PC-9 (cell line): ENCODE measurements around the gene PIGN. TPM values are rescaled to one million over a fixed set of nuclear protein-coding genes. Genes with fewer than 3 reads are reported as not detected.

Experiments
- BruUV-seq: library from RNA; stranded (reverse); fragments of 400-500 nt; replicated peaks from 2 replicates; lab custom pipeline; 2021; lab: Mats Ljungman, UMichigan
- CTCF ChIA-PET: fragments of 300-600 bp; sonication (Branson Sonifier 250); formaldehyde crosslinking; loops from one replicate; lab custom pipeline; 2022; ENCODE audit warnings: antibody characterized with exemption; lab: Charles Lee
- POLR2A ChIA-PET: fragments of 300-600 bp; sonication (Branson Sonifier 250); formaldehyde crosslinking; loops from one replicate; lab custom pipeline; 2022; ENCODE audit warnings: antibody characterized with exemption; ENCODE audit not compliant: unreplicated experiment; lab: Charles Lee
- DNase-seq, 2 experiments: peaks; one replicate each; pipeline versions ENCODE4 v3.0.0 to v3.0.0-alpha.2; 2015 to 2022; ENCODE audit warnings: mixed read lengths in 1 of 2
- H2AFZ ChIP-seq: fragments of 200-600 bp; sonication (generic); 2 replicates; pipeline ENCODE4 v1.8.1; 2017; ENCODE audit warnings: antibody characterized with exemption
- H3F3A ChIP-seq: fragments of 200-600 bp; sonication (generic); 2 replicates; pipeline ENCODE4 v1.8.1; 2017; ENCODE audit warnings: antibody characterized with exemption, mild to moderate bottlenecking, low read depth; ENCODE audit not compliant: insufficient read depth
- H3K27ac ChIP-seq: fragments of 200-600 bp; sonication (generic); 2 replicates; pipeline ENCODE4 v1.6.1; 2016; ENCODE audit warnings: mixed run types
- H3K27me3 ChIP-seq: fragments of 200-600 bp; sonication (generic); 2 replicates; pipeline ENCODE4 v1.6.1; 2016; ENCODE audit warnings: low read depth, mixed run types; ENCODE audit not compliant: insufficient read depth
- H3K36me3 ChIP-seq: fragments of 200-600 bp; sonication (generic); 2 replicates; pipeline ENCODE4 v1.6.1; 2016; ENCODE audit warnings: low read depth, mixed run types
- H3K4me1 ChIP-seq: fragments of 200-600 bp; sonication (generic); replicated peaks from 2 replicates; pipeline ENCODE4 v1.6.1; 2016; ENCODE audit warnings: mixed run types; ENCODE audit not compliant: insufficient read depth
- H3K4me2 ChIP-seq: fragments of 200-600 bp; sonication (generic); 2 replicates; pipeline ENCODE4 v1.6.1; 2017; ENCODE audit warnings: mixed run types
- H3K4me3 ChIP-seq: fragments of 200-600 bp; sonication (generic); 2 replicates; pipeline ENCODE4 v1.6.1; 2016; ENCODE audit warnings: mixed run types
- H3K79me2 ChIP-seq: fragments of 200-600 bp; sonication (generic); 2 replicates; pipeline ENCODE4 v1.6.1; 2017; ENCODE audit warnings: low read depth, mixed run types
- H3K9me2 ChIP-seq: fragments of 200-600 bp; sonication (generic); 2 replicates; pipeline ENCODE4 v1.8.1; 2017; ENCODE audit warnings: mild to moderate bottlenecking; ENCODE audit not compliant: insufficient read depth
- H3K9me3 ChIP-seq: fragments of 200-600 bp; sonication (generic); 2 replicates; pipeline ENCODE4 v1.8.1; 2016; ENCODE audit warnings: low read depth; ENCODE audit not compliant: insufficient read depth
- H4K20me1 ChIP-seq: fragments of 200-600 bp; sonication (generic); 2 replicates; pipeline ENCODE4 v1.8.1; 2017; ENCODE audit not compliant: insufficient read depth
- EZH2 ChIP-seq: fragments of 200-600 bp; sonication (generic); IDR thresholded peaks from 2 replicates; pipeline ENCODE4 v1.8.0; 2017; ENCODE audit warnings: antibody characterized with exemption, low read depth
- intact Hi-C: fragments of 100-400 bp; cut with micrococcal nuclease; formaldehyde crosslinking; loops from one replicate; pipeline ENCODE4 v1.10.0; 2022; ENCODE audit not compliant: unreplicated experiment
- total RNA-seq: library from RNA; stranded (reverse); gene quantifications from 2 replicates; pipeline ENCODE4 v1.2.3, GENCODE V29; 2021
- TF ChIP-seq, protein P1 (sequence below): fragments of 200-600 bp; sonication (generic); conservative IDR thresholded peaks from 2 replicates; pipeline ENCODE4 v1.6.1; 2017; ENCODE audit warnings: mixed run types, antibody characterized with exemption, mild to moderate bottlenecking, moderate library complexity

PIGN gene
- total RNA-seq, 1 experiment from 2014 or later, result 20.3 TPM

DNA sequence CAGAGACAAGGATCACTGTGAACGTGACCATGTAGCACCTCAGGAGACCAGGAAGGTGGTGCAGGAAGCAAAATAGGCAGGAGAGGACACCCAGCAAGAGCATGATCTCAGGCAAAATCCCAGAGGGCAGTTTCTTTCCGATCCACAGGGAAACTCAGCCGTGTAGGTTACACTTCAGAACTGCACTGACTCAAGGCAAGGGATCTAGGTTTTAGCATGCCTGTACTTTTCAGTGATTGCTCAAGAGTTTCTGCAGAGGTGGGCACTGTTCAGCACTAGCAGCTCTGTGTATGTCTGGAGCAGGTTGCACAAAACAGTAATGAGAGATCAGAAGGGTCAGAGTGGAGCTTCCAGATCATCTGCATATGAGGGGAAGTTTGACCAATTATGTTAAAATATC is 177.3 kb downstream of the PIGN start:
- Histone ChIP-seq H3K9me3 (no peaks in the 10 kb centered on the region), H3K27me3 (no peaks in the 10 kb centered on the region), H3K9me2 (no peaks in the 10 kb centered on the region), H3K4me3 (no peak overlapping the region), H4K20me1 (no peaks in the 10 kb centered on the region), H3F3A (no peaks in the 10 kb centered on the region), H3K79me2 (no peaks in the 10 kb centered on the region), H2AFZ (no peak overlapping the region), H3K27ac (no peak overlapping the region), H3K4me1 (no peaks in the 10 kb centered on the region), H3K36me3 (no peaks in the 10 kb centered on the region), H3K4me2 (no peak overlapping the region)
- ChIA-PET CTCF (no interaction called here), POLR2A (no interaction called here)
- BruUV-seq, result no TSS peak
- TF ChIP-seq, protein P1, sequence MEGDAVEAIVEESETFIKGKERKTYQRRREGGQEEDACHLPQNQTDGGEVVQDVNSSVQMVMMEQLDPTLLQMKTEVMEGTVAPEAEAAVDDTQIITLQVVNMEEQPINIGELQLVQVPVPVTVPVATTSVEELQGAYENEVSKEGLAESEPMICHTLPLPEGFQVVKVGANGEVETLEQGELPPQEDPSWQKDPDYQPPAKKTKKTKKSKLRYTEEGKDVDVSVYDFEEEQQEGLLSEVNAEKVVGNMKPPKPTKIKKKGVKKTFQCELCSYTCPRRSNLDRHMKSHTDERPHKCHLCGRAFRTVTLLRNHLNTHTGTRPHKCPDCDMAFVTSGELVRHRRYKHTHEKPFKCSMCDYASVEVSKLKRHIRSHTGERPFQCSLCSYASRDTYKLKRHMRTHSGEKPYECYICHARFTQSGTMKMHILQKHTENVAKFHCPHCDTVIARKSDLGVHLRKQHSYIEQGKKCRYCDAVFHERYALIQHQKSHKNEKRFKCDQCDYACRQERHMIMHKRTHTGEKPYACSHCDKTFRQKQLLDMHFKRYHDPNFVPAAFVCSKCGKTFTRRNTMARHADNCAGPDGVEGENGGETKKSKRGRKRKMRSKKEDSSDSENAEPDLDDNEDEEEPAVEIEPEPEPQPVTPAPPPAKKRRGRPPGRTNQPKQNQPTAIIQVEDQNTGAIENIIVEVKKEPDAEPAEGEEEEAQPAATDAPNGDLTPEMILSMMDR, result no peak
- TF ChIP-seq EZH2, result no peak
- intact Hi-C loops, result no loop called here
- DNase-seq, result no peak

GRCh38 chr18:62001396-62001795 is 185.5 kb downstream of the PIGN start:
- Histone ChIP-seq H3K9me2 (no peaks in the 10 kb centered on the region), H3K36me3 (no peaks in the 10 kb centered on the region), H4K20me1 (no peaks in the 10 kb centered on the region), H3F3A (no peaks in the 10 kb centered on the region), H3K79me2 (no peaks in the 10 kb centered on the region), H3K4me2 (no peak overlapping the region), H3K27me3 (no peaks in the 10 kb centered on the region), H3K9me3 (no peaks in the 10 kb centered on the region), H3K27ac (no peak overlapping the region), H3K4me1 (no peaks in the 10 kb centered on the region), H2AFZ (no peak overlapping the region), H3K4me3 (no peak overlapping the region)
- POLR2A ChIA-PET, result no interaction called here
- TF ChIP-seq, protein P1, result no peak
- no peak for TF ChIP-seq EZH2
- DNase-seq, result no peak
- CTCF ChIA-PET, result no interaction called here
- intact Hi-C loops, result no loop called here
- no TSS peak for BruUV-seq

DNA sequence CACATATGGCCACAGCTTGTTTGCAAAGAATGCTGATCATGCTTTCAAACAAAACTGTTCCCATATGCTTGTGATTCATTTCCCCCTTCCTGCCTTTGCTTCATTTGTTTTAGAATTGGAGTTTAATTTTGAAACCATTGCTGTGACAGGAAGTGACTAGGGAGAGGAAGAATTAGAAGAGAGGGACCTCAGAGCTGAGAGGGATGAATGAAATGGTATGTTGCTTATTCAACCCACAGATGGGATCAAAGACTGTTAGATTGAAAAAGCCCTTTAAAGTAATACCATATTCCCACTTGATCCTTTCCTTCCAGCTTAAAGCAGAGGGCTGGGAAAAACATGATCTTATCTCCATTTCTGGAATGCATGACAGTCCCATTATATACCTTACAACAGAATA is 187.9 kb downstream of the PIGN start:
- Histone ChIP-seq H4K20me1 (no peaks in the 10 kb centered on the region), H3K9me3 (no peaks in the 10 kb centered on the region), H3K4me2 (no peak overlapping the region), H3F3A (no peaks in the 10 kb centered on the region), H3K36me3 (no peaks in the 10 kb centered on the region), H3K4me3 (no peak overlapping the region), H2AFZ (no peak overlapping the region), H3K27ac (no peak overlapping the region), H3K4me1 (no peaks in the 10 kb centered on the region), H3K79me2 (no peaks in the 10 kb centered on the region), H3K9me2 (no peaks in the 10 kb centered on the region), H3K27me3 (no peaks in the 10 kb centered on the region)
- CTCF ChIA-PET, result interaction anchor here (0.6 kb wide), 1 partner anchor 18 kb away, joined by 5 read pairs; no protein-coding TSS in a partner anchor
- no peak for TF ChIP-seq EZH2
- TF ChIP-seq, protein P1, result no peak
- no peak for DNase-seq
- POLR2A ChIA-PET, result no interaction called here
- intact Hi-C loops, result no loop called here
- no TSS peak for BruUV-seq
